K562 (cell line): ENCODE measurements around the gene MBD2. TPM values are rescaled to one million over a fixed set of nuclear protein-coding genes. Genes with fewer than 3 reads are reported as not detected.

ENCODE experiments used
- ATAC-seq: fragments of 200-7000 bp; cut with Tn5 transposase; 3 replicates; pipeline ENCODE4 v1.9.1; 2020; ENCODE audit warnings: moderate library complexity
- BruUV-seq: library from RNA; stranded (reverse); fragments of 400-500 nt; replicated peaks from 2 replicates; lab custom pipeline; 2021; lab: Mats Ljungman, UMichigan
- CTCF ChIA-PET: fragments of 300-600 bp; formaldehyde crosslinking; extraction: SDS; loops from one replicate; lab custom pipeline; 2021; ENCODE audit warnings: low intra/inter-chr PET ratio; lab: Yijun Ruan, JAX
- POLR2A ChIA-PET: fragments of 300-600, 350-650 bp; sonication (Branson Sonifier 250); formaldehyde crosslinking; extraction: SDS; loops from one replicate; lab custom pipeline; 2021; ENCODE audit warnings: antibody characterized with exemption, inconsistent platforms; lab: Yijun Ruan, JAX
- DNase-seq, 4 experiments: peaks; one replicate each; pipeline versions ENCODE4 v3.0.0 to v3.0.0-alpha.2; 2011 to 2018; ENCODE audit warnings: low spot score in 3 of 4, mixed read lengths in 3 of 4; ENCODE audit errors: extremely low read depth in 1 of 4
- FAIRE-seq: peaks from 2 replicates; lab custom pipeline; 2011; peaks lifted over from hg19 to GRCh38; lab: Jason Lieb, UNC
- H2AFZ ChIP-seq: 2 replicates; pipeline ENCODE4 v1.6.0; 2011; ENCODE audit warnings: low read depth, low read length, control low read depth, inconsistent platforms
- H3K27ac ChIP-seq: fragments of 200-600 bp; 3 replicates; pipeline ENCODE4 v1.8.0; 2011; ENCODE audit warnings: low read depth, mild to moderate bottlenecking, control low read depth, inconsistent platforms, low read length, moderate library complexity, mixed read lengths; ENCODE audit errors: extremely low read depth
- H3K27me3 ChIP-seq, 2 experiments: fragments of 300-600 bp in 1 of 2; 2 replicates in 1 of 2; 3 replicates in 1 of 2; pipeline versions ENCODE4 v1.6.0 to v1.8.0; 2011; ENCODE audit warnings: inconsistent platforms in 2 of 2, low read length in 2 of 2, mild to moderate bottlenecking in 1 of 2, mixed read lengths in 1 of 2, moderate library complexity in 1 of 2; ENCODE audit not compliant: control insufficient read depth in 2 of 2, insufficient read depth in 2 of 2
- H3K36me3 ChIP-seq: fragments of 300-600 bp; 3 replicates; pipeline ENCODE4 v1.8.0; 2011; ENCODE audit warnings: mild to moderate bottlenecking, low read length, inconsistent platforms; ENCODE audit not compliant: control insufficient read depth, insufficient read depth
- H3K4me1 ChIP-seq, 2 experiments: fragments of 200-600 bp in 1 of 2; replicated peaks in 1 of 2; 2 replicates in 1 of 2; 3 replicates in 1 of 2; pipeline versions ENCODE4 v1.5.1 to v1.8.0; 2011; ENCODE audit warnings: inconsistent platforms in 2 of 2, low read length in 2 of 2, mild to moderate bottlenecking in 1 of 2, mixed read lengths in 1 of 2, moderate library complexity in 1 of 2; ENCODE audit not compliant: control insufficient read depth in 2 of 2, insufficient read depth in 2 of 2
- H3K4me2 ChIP-seq: 2 replicates; pipeline ENCODE4 v1.6.1; 2011; ENCODE audit warnings: low read length, control low read depth, inconsistent platforms, mixed read lengths; ENCODE audit not compliant: insufficient read depth
- H3K4me3 ChIP-seq: fragments of 200-600 bp; sonication (generic), shearing (Covaris generic); 2 replicates; pipeline ENCODE4 v1.5.1; 2016; ENCODE audit warnings: control low read depth, inconsistent platforms
- H3K79me2 ChIP-seq: fragments of 200-600 bp; 3 replicates; pipeline ENCODE4 v1.8.0; 2011; ENCODE audit warnings: low read length, inconsistent platforms; ENCODE audit not compliant: control insufficient read depth, insufficient read depth
- H3K9ac ChIP-seq, 2 experiments: 2 replicates each; pipeline versions ENCODE4 v1.6.0 to v1.6.1; 2011; ENCODE audit warnings: low read depth in 2 of 2, low read length in 2 of 2, control low read depth in 1 of 2, inconsistent platforms in 1 of 2, mild to moderate bottlenecking in 1 of 2, mixed read lengths in 1 of 2; ENCODE audit not compliant: insufficient read depth in 1 of 2
- H3K9me1 ChIP-seq: one replicate; pipeline ENCODE4 v1.6.0; 2011; ENCODE audit warnings: inconsistent platforms, mild to moderate bottlenecking, low read length, moderate library complexity; ENCODE audit not compliant: control insufficient read depth, insufficient read depth
- H3K9me3 ChIP-seq: replicated peaks from 2 replicates; pipeline ENCODE4 v1.5.1; 2011; ENCODE audit warnings: low read depth, low read length, inconsistent platforms; ENCODE audit not compliant: control insufficient read depth, insufficient read depth
- H4K20me1 ChIP-seq: replicated peaks from 2 replicates; pipeline ENCODE4 v1.6.1; 2011; ENCODE audit warnings: low read length, inconsistent platforms, mixed read lengths; ENCODE audit not compliant: control insufficient read depth, insufficient read depth
- C11orf30 ChIP-seq: fragments of 450-650 bp; IDR thresholded peaks from 2 replicates; pipeline ENCODE4 v1.6.1; 2016; ENCODE audit warnings: low read depth, mild to moderate bottlenecking
- CHD4 ChIP-seq: fragments of 200-600 bp; sonication (generic); IDR thresholded peaks from 3 replicates; pipeline ENCODE4 v1.6.1; 2012; ENCODE audit warnings: low read depth, mild to moderate bottlenecking, mixed read lengths, low read length, inconsistent platforms; ENCODE audit not compliant: insufficient read depth, insufficient replicate concordance, poor library complexity, severe bottlenecking
- EGR1 ChIP-seq: fragments of 450-650 bp; conservative IDR thresholded peaks from 2 replicates; pipeline ENCODE4 v1.6.1; 2017; ENCODE audit warnings: mild to moderate bottlenecking
- FOSL1 ChIP-seq: fragments of 200-800 bp; sonication (Bioruptor generic); conservative IDR thresholded peaks from 2 replicates; pipeline ENCODE4 v1.6.1; 2016; ENCODE audit warnings: missing genetic modification characterization, missing compliant biosample characterization
- HSF4 ChIP-seq: fragments of 250-450 bp; sonication (Bioruptor Pico); IDR thresholded peaks from 2 replicates; pipeline ENCODE4 v2.1.2; 2022; ENCODE audit warnings: mild to moderate bottlenecking, moderate library complexity, borderline replicate concordance
- JUND ChIP-seq, 2 experiments: IDR thresholded peaks; 2 replicates in 1 of 2; 3 replicates in 1 of 2; pipeline ENCODE4 v1.6.1; 2011; ENCODE audit warnings: borderline replicate concordance in 2 of 2, low read depth in 2 of 2, low read length in 2 of 2, improper control_type of control experiment in 1 of 2, missing biosample characterization in 1 of 2, missing genetic modification characterization in 1 of 2, missing genetic modification reagents in 1 of 2
- MAFF ChIP-seq: IDR thresholded peaks from 2 replicates; pipeline ENCODE4 v1.6.1; 2012; ENCODE audit warnings: low read length, improper control_type of control experiment
- MAFG ChIP-seq: fragments of 450-650 bp; conservative IDR thresholded peaks from 2 replicates; pipeline ENCODE4 v1.6.1; 2016; ENCODE audit warnings: missing genetic modification characterization, missing compliant biosample characterization
- MAFK ChIP-seq: IDR thresholded peaks from 2 replicates; pipeline ENCODE4 v1.6.1; 2011; ENCODE audit warnings: low read length, improper control_type of control experiment
- NFATC3 ChIP-seq: fragments of 450-650 bp; IDR thresholded peaks from 2 replicates; pipeline ENCODE4 v1.6.1; 2017; ENCODE audit warnings: mild to moderate bottlenecking
- SREBF2 ChIP-seq: sonication (generic); formaldehyde crosslinking; IDR thresholded peaks from 2 replicates; pipeline ENCODE4 v1.4.0; 2020; ENCODE audit warnings: mild to moderate bottlenecking, missing genetic modification reagents
- ZNF316 ChIP-seq: fragments of 450-650 bp; IDR thresholded peaks from 2 replicates; pipeline ENCODE4 v1.6.1; 2016
- ZNF699 ChIP-seq: fragments of 250-450 bp; sonication (Bioruptor Pico); IDR thresholded peaks from 2 replicates; pipeline ENCODE4 v1.8.0; 2021; ENCODE audit warnings: mild to moderate bottlenecking, moderate library complexity; ENCODE audit not compliant: insufficient replicate concordance
- WGBS: fragments of 100-300 bp; shearing (Covaris generic); methylation state at CpG from one replicate; pipeline ENCODE4 v1.1.6; 2016; ENCODE audit warnings: low coverage, mixed read lengths; ENCODE audit not compliant: insufficient coverage; ENCODE audit errors: missing lambda C conversion rate; 5-methylcytosine and 5-hydroxymethylcytosine counted together
- in situ Hi-C: fragments of 300-500 bp; cut with MboI; formaldehyde crosslinking; loops from 4 replicates; pipeline ENCODE4 v1.15.0; 2018; ENCODE audit warnings: inconsistent platforms, mixed read lengths
- intact Hi-C: fragments of 100-400 bp; cut with micrococcal nuclease; formaldehyde crosslinking; loops from 2 replicates; pipeline ENCODE4 v1.14.2; 2022
- polyA plus RNA-seq, 8 experiments: library from polyadenylated mRNA; depleted of rRNA in 4 of 8; stranded (reverse) in 5 of 8; unstranded in 3 of 8; fragments of >200 nt; fragmentation: Nextera tagmentation in 2 of 8; fragmentation: Illumina TruSeq in 1 of 8; extraction: Ambion mirVana in 2 of 8; extraction: Trizol in 1 of 8; gene quantifications; 2 replicates each; pipeline versions ENCODE4 v1.2.1 to v1.2.3, GENCODE V29; 2011 to 2014; ENCODE audit warnings: inconsistent platforms in 1 of 8, missing spikeins in 1 of 8
- total RNA-seq, 7 experiments: library from RNA; depleted of rRNA in 6 of 7; stranded (reverse); fragments of >200 nt in 6 of 7; fragmentation: Illumina TruSeq in 2 of 7; extraction: Trizol in 2 of 7; gene quantifications; 2 replicates each; pipeline versions ENCODE4 v1.2.1 to v1.2.3, GENCODE V29; 2011 to 2021; ENCODE audit warnings: low replicate concordance in 1 of 7
- TF ChIP-seq, protein P1 (sequence below), 2 experiments: fragments of 450-650 bp in 1 of 2; sonication (generic) in 1 of 2; formaldehyde crosslinking in 1 of 2; IDR thresholded peaks in 1 of 2; conservative IDR thresholded peaks in 1 of 2; 2 replicates each; pipeline versions ENCODE4 v1.6.1 to v1.8.1; 2016 to 2023; ENCODE audit warnings: mild to moderate bottlenecking in 2 of 2, moderate library complexity in 2 of 2, inconsistent platforms in 1 of 2, missing genetic modification reagents in 1 of 2

The MBD2 gene
- total and polyA plus RNA-seq, 9 of the 15 experiments (the other 6 are each of a cell fraction or from before 2014, with no cell fraction given): 4.4 to 40.2 (median 13.9) TPM

DNA sequence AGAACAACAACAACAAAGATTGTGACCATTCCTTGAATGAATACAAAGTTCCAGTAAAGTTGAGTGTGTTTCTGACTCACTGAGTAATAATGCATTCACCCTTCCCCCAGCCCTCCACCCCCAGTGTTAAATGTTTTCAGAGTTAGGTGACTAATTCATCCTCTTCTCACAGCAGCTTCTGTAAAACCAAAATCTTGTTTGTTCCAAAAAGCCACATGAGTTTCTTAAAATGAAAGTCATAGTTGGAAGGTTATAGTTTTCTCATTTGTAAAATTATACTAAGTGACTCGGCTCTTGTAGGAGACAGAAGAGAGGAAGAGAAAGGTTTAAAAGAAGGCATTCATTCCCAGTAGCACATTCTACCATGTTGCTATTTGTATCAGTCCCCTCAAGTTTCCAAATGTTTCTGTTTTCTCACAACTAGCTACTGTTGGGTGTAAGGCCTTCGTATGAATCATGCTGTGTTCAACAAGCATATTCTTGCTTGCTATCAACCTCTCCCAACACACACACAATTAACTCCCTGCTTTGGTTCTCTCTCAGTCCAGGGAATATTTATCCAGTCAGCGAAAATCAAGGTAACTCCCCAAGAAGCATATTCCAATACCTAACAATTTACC lies 75.3 kb downstream of the MBD2 start:
- BruUV-seq: no TSS peak
- 23% methylated on average over 3 of the region's 3 CpGs for WGBS
- Histone ChIP-seq H3K9me3 (no peaks in the 10 kb centered on the region), H2AFZ (no peak overlapping the region), H3K4me1 (peaks cover 0 to 4% of the 10 kb centered on the region in 2 experiments; a peak in 1 of 5 replicates), H4K20me1 (no peaks in the 10 kb centered on the region), H3K4me2 (no peak overlapping the region), H3K79me2 (no peaks in the 10 kb centered on the region), H3K9me1 (no peaks in the 10 kb centered on the region), H3K4me3 (no peak overlapping the region), H3K27ac (peak overlapping the region; percentile 42; the same call in 2 of the 3 replicates), H3K9ac (no peak overlapping the region), H3K36me3 (peaks cover under 1% of the 10 kb centered on the region; the same call in 1 of the 3 replicates), H3K27me3 (no peaks in the 10 kb centered on the region)
- ChIA-PET CTCF (no interaction called here), POLR2A (no interaction called here)
- intact Hi-C loops (loop anchor here (10.0 kb wide), 1 partner anchor 126 kb away; no protein-coding TSS in a partner anchor), in situ Hi-C loops (no loop called here)
- peak in 2 of 4 experiments; percentile 24 to 38 for DNase-seq
- TF ChIP-seq MAFG (tag) (0 out of 2 replicates have a peak, but pooled peaks have one; percentile 38), SREBF2 (CRISPR knock-in tag) (no peak), JUND (IDR thresholded peaks at IDR 0.05; ENCODE audit: borderline replicate concordance, low read depth, low read length) (0 out of 2 replicates have a peak, but pooled peaks have one; percentile 40), JUND (tag; IDR thresholded peaks at IDR 0.05; ENCODE audit: borderline replicate concordance, low read depth, low read length) (no peak), MAFK (peak; percentile 59; the same call in 1 of the 2 replicates), MAFF (peak; percentile 41; the same call in 1 of the 2 replicates), NFATC3 (no peak), HSF4 (CRISPR knock-in tag) (no peak), EGR1 (peak; percentile 48), CHD4 (no peak), FOSL1 (tag) (peak; percentile 83), ZNF699 (CRISPR knock-in tag) (no peak), ZNF316 (peak; percentile 84), C11orf30 (peak; percentile 81)
- TF ChIP-seq, protein P1, sequence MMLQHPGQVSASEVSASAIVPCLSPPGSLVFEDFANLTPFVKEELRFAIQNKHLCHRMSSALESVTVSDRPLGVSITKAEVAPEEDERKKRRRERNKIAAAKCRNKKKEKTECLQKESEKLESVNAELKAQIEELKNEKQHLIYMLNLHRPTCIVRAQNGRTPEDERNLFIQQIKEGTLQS (IDR thresholded peaks at IDR 0.05): peak; percentile 45
- TF ChIP-seq, protein P1 (CRISPR knock-in tag; conservative IDR thresholded peaks at IDR 0.05): no peak
- no peak for ATAC-seq
- no peak for FAIRE-seq
